ENCODE results near the gene ABLIM1. TPM values are rescaled to one million over a fixed set of nuclear protein-coding genes. Genes with fewer than 3 reads are reported as not detected.

ABLIM1 gene
- total RNA-seq, 1 donor from 2014 or later = 76.9 TPM

DNA sequence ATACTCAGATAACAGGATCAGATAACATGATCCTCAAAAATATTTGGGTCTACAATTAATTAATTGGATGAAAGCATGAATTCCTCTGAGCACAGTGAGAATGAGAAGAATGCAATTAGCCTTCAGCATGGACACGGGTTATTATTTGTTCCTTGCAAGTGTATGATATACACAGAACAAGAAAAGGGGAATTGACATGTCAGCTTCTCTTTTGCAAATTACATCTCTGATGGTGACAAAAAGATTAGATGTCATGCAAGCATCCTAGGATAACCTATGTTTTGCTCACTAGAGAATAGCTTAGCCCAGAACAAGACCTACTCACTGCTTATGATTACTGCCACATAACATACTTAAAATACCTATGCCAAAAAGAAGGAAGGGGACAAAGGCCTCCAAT lies 120.3 kb downstream of the ABLIM1 start:
- ATAC-seq (ENCODE audit: low read depth) = no peak
- intact Hi-C loops (cut with micrococcal nuclease) = loop anchor here (1.0 kb wide), 1 partner anchor 10 kb away; no protein-coding TSS in a partner anchor
- Mint-ChIP-seq H3K27ac (no peak overlapping the region), H3K4me3 (no peak overlapping the region), H3K4me1 (peaks cover 33% of the 10 kb centered on the region), H3K27me3 (no peaks in the 10 kb centered on the region), H3K36me3 (ENCODE audit: low read depth) (no peaks in the 10 kb centered on the region), H3K9me3 (peaks cover 3% of the 10 kb centered on the region)
- ChIA-PET POLR2A (interaction anchor here (1.6 kb wide), 1 partner anchor 11 kb away, joined by 6 read pairs; no protein-coding TSS in a partner anchor), CTCF (interaction anchor here (0.9 to 1.4 kb wide), 2 partner anchors 13 to 66 kb away, joined by 3 to 5 read pairs; no protein-coding TSS in a partner anchor)
- TF ChIP-seq, protein P1, sequence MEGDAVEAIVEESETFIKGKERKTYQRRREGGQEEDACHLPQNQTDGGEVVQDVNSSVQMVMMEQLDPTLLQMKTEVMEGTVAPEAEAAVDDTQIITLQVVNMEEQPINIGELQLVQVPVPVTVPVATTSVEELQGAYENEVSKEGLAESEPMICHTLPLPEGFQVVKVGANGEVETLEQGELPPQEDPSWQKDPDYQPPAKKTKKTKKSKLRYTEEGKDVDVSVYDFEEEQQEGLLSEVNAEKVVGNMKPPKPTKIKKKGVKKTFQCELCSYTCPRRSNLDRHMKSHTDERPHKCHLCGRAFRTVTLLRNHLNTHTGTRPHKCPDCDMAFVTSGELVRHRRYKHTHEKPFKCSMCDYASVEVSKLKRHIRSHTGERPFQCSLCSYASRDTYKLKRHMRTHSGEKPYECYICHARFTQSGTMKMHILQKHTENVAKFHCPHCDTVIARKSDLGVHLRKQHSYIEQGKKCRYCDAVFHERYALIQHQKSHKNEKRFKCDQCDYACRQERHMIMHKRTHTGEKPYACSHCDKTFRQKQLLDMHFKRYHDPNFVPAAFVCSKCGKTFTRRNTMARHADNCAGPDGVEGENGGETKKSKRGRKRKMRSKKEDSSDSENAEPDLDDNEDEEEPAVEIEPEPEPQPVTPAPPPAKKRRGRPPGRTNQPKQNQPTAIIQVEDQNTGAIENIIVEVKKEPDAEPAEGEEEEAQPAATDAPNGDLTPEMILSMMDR (IDR thresholded peaks at IDR 0.05) = no peak
- no peak for DNase-seq

DNA sequence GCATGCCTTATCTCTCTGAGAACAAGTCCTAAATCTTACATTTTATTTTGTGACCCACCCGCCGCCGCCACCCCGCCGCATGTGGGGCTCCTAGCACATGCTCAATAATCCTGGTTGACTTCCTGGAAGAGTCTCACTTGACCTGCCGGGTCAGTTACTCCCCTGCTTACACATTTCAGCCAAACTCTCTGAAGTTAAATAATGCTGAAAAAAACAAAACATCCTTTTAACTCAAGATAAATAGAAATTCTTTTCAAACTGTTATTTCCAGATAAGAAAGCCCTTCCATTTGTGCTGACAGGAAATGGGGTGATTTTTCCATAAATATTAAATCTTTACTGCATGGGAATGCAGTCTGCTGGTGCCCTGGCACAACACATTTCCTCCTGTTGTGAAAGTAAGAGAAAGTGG lies 123.5 kb downstream of the ABLIM1 start:
- no peaks in the 10 kb centered on the region for H3K36me3 Mint-ChIP-seq (ENCODE audit: low read depth)
- H3K27ac Mint-ChIP-seq = no peak overlapping the region
- peaks cover 20% of the 10 kb centered on the region for H3K4me1 Mint-ChIP-seq
- H3K4me3 Mint-ChIP-seq = no peak overlapping the region
- H3K9me3 Mint-ChIP-seq = peaks cover 3% of the 10 kb centered on the region
- intact Hi-C loops (cut with micrococcal nuclease) = no loop called here
- ATAC-seq (ENCODE audit: low read depth) (no peak), DNase-seq (no peak)
- TF ChIP-seq, protein P1 (IDR thresholded peaks at IDR 0.05) = no peak
- H3K27me3 Mint-ChIP-seq = no peaks in the 10 kb centered on the region
- ChIA-PET CTCF (no interaction called here), POLR2A (no interaction called here)

DNA sequence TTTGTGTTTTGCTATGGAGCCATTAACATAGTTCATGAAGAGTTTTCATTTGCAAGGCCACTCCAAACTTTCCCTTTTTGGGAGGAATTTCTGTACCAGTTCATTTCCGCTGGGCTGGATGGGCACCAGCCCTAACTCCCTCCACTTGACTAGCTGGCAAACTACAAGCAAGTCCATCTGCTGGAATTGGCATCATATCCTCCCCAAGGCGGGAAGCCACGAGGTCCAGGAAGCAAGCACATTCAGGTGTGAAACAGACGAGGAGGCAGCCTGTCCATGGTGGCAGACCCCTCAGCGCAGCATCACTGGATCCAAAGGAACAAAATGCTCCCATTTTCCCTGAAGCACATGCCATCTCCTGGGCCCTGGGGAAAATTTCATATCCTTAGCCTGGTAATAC lies 125.8 kb downstream of the ABLIM1 start:
- ChIA-PET CTCF (interaction anchor here (1.4 kb wide), 1 partner anchor 61 kb away, joined by 4 read pairs; no protein-coding TSS in a partner anchor), POLR2A (interaction anchor here (1.0 to 2.6 kb wide), 2 partner anchors 9 to 12 kb away, joined by 3 to 10 read pairs; no protein-coding TSS in a partner anchor)
- peaks cover 9% of the 10 kb centered on the region for H3K4me1 Mint-ChIP-seq
- H3K4me3 Mint-ChIP-seq = no peak overlapping the region
- no peaks in the 10 kb centered on the region for H3K36me3 Mint-ChIP-seq (ENCODE audit: low read depth)
- no peaks in the 10 kb centered on the region for H3K27me3 Mint-ChIP-seq
- no peak for DNase-seq
- intact Hi-C loops (cut with micrococcal nuclease) = no loop called here
- H3K27ac Mint-ChIP-seq = no peak overlapping the region
- peaks cover 3% of the 10 kb centered on the region for H3K9me3 Mint-ChIP-seq
- no peak for ATAC-seq (ENCODE audit: low read depth)
- TF ChIP-seq, protein P1 (IDR thresholded peaks at IDR 0.05) = no peak

DNA sequence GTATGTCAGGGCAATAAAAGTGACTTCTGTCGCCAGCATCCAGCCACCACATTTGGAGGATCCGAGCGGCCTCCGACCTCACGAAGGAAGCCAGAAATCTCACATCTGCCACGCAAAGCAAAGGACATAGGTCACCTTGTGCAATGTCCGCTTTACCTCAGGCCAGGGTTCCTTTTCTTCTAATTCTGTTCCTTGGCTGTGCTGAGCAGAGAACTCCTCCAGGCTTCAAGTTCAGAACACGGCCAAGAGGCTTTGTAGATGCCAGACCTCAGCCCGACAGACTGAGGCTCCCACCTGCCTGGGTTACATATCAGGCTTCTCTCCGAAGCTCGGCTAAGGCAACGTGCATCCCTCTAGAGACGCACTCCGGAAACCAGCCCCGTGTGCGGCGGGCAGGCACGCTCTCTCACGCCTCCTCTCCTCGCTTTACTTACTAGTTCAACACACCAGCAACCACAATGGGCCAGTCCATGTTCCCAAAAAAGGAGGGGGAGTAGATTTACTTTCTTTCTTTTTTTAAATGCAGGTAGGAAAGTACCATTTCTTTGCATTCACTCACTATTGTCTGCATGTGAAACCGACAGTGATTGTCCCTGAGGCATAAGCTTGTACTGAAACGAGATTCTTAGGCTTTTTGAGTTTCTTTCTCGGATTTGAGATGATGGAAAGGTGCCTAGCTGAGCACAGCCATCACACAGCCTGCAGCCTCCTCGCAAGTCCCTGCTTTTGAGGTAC lies 131.4 kb downstream of the ABLIM1 start:
- Mint-ChIP-seq H3K4me1 (peaks cover 63% of the 10 kb centered on the region), H3K4me3 (peak overlapping the region; percentile 95)

More for the DNA sequence above, 131.4 kb downstream of the ABLIM1 start:
- peak overlapping the region; percentile 99 for H3K27ac Mint-ChIP-seq
- DNase-seq = peak; percentile 67
- ChIA-PET CTCF (interaction anchor here (0.9 to 2.9 kb wide), 17 partner anchors 11 to 295 kb away, joined by 3 to 24 read pairs (median 4); partner anchors contain the start of gene FHIP2A), POLR2A (interaction anchor here (0.6 to 8.5 kb wide), 21 partner anchors 10 to 1969 kb away, joined by 3 to 268 read pairs (median 5); partner anchors contain the start of genes CCDC186, FHIP2A and TRUB1)
- no peaks in the 10 kb centered on the region for H3K9me3 Mint-ChIP-seq
- no peaks in the 10 kb centered on the region for H3K27me3 Mint-ChIP-seq
- H3K36me3 Mint-ChIP-seq (ENCODE audit: low read depth) = peaks cover 10% of the 10 kb centered on the region
- intact Hi-C loops (cut with micrococcal nuclease) = loop anchor here (1.0 to 10.0 kb wide), 8 partner anchors 12 to 845 kb away; partner anchors contain the start of genes CCDC186, FHIP2A, TDRD1 and TRUB1
- TF ChIP-seq, protein P1 (IDR thresholded peaks at IDR 0.05) = no peak
- ATAC-seq (ENCODE audit: low read depth) = peak; percentile 96
